Astrocyte of the cerebellum (primary cell): ENCODE data around the gene NDUFS5.

Source experiments
- DNase-seq: peaks from one replicate; pipeline ENCODE4 v3.0.0-alpha.2; 2011; ENCODE audit warnings: low read depth
- H3K4me3 ChIP-seq: 2 replicates; pipeline ENCODE4 v1.5.1; 2011; ENCODE audit warnings: mild to moderate bottlenecking, low read depth, low read length, moderate library complexity
- CTCF ChIP-seq: IDR thresholded peaks from 2 replicates; pipeline ENCODE4 v1.5.1; 2012; ENCODE audit warnings: low read length, low read depth, moderate library complexity, mild to moderate bottlenecking; ENCODE audit errors: missing control alignments
- in situ Hi-C: cut with HindIII; loops from 2 replicates; pipeline ENCODE4 v1.10.0; 2017; ENCODE audit warnings: low sequenced_read_pairs

Gene NDUFS5

GRCh38 chr1:39084191-39084590 is 58.0 kb downstream of the NDUFS5 start:
- no peak for TF ChIP-seq CTCF
- DNase-seq: no peak
- H3K4me3 ChIP-seq: no peak overlapping the region
- in situ Hi-C loops: loop anchor here (25.0 kb wide), 1 partner anchor 222 kb away; the partner anchor contains the start of genes MYCBP and RRAGC
